GM23338 (cell line): Measurements from ENCODE around the gene RIMS4. TPM values are rescaled to one million over a fixed set of nuclear protein-coding genes. Genes with fewer than 3 reads are reported as not detected.

Source experiments
- ATAC-seq: fragments of 200-7000 bp; cut with Tn5 transposase; 3 replicates; pipeline ENCODE4 v1.9.1; 2020
- DNase-seq: peaks from one replicate; pipeline ENCODE4 v3.0.0-alpha.2; 2015; ENCODE audit warnings: low spot score
- H2AFZ ChIP-seq: fragments of 200-600 bp; sonication (generic); 2 replicates; pipeline ENCODE4 v1.8.0; 2016; ENCODE audit warnings: antibody characterized with exemption, mild to moderate bottlenecking, moderate library complexity
- H3F3A ChIP-seq: fragments of 200-600 bp; sonication (generic); replicated peaks from 2 replicates; pipeline ENCODE4 v1.8.0; 2017; ENCODE audit warnings: antibody characterized with exemption, mixed run types, low read depth
- H3K27ac ChIP-seq: fragments of 200-600 bp; sonication (generic); 2 replicates; pipeline ENCODE4 v1.6.1; 2016; ENCODE audit warnings: low read depth
- H3K27me3 ChIP-seq: fragments of 200-600 bp; sonication (generic); 2 replicates; pipeline ENCODE4 v1.8.0; 2016; ENCODE audit warnings: mild to moderate bottlenecking, mixed run types, moderate library complexity; ENCODE audit not compliant: insufficient read depth
- H3K36me3 ChIP-seq: fragments of 200-600 bp; sonication (generic); 2 replicates; pipeline ENCODE4 v1.8.0; 2016; ENCODE audit warnings: mild to moderate bottlenecking; ENCODE audit not compliant: insufficient read depth
- H3K4me1 ChIP-seq: fragments of 200-600 bp; sonication (generic); 2 replicates; pipeline ENCODE4 v1.8.0; 2016; ENCODE audit warnings: mild to moderate bottlenecking, moderate library complexity; ENCODE audit not compliant: insufficient read depth
- H3K4me2 ChIP-seq: fragments of 200-600 bp; sonication (generic); 2 replicates; pipeline ENCODE4 v1.7.1; 2017; ENCODE audit warnings: mixed run types
- H3K4me3 ChIP-seq: fragments of 200-600 bp; sonication (generic); 2 replicates; pipeline ENCODE4 v1.6.1; 2016; ENCODE audit warnings: mixed run types
- H3K79me2 ChIP-seq: fragments of 200-600 bp; sonication (generic); replicated peaks from 2 replicates; pipeline ENCODE4 v1.8.0; 2017; ENCODE audit warnings: mild to moderate bottlenecking; ENCODE audit not compliant: insufficient read depth
- H3K9me2 ChIP-seq: fragments of 200-600 bp; sonication (generic); 2 replicates; pipeline ENCODE4 v1.8.0; 2017; ENCODE audit not compliant: insufficient read depth
- H4K20me1 ChIP-seq: fragments of 200-600 bp; sonication (generic); replicated peaks from 2 replicates; pipeline ENCODE4 v1.8.0; 2017; ENCODE audit warnings: mild to moderate bottlenecking; ENCODE audit not compliant: insufficient read depth
- H3K27ac Mint-ChIP-seq: 2 replicates; pipeline ENCODE4 v1.8.0; 2020; ENCODE audit warnings: inconsistent platforms, mild to moderate bottlenecking, moderate library complexity, mixed read lengths
- H3K27me3 Mint-ChIP-seq: 3 replicates; pipeline ENCODE4 v1.8.0; 2022; ENCODE audit warnings: low read depth, mild to moderate bottlenecking, moderate library complexity, mixed read lengths, inconsistent platforms; ENCODE audit not compliant: insufficient read depth, poor library complexity
- H3K36me3 Mint-ChIP-seq: 3 replicates; pipeline ENCODE4 v1.8.0; 2021; ENCODE audit warnings: low read depth, mild to moderate bottlenecking, inconsistent platforms, moderate library complexity, mixed read lengths
- H3K4me1 Mint-ChIP-seq: 3 replicates; pipeline ENCODE4 v1.8.0; 2020; ENCODE audit warnings: mild to moderate bottlenecking, inconsistent platforms, mixed read lengths
- H3K4me3 Mint-ChIP-seq: 3 replicates; pipeline ENCODE4 v1.8.0; 2021; ENCODE audit warnings: moderate library complexity, mild to moderate bottlenecking, inconsistent platforms, mixed read lengths
- H3K9me3 Mint-ChIP-seq: 3 replicates; pipeline ENCODE4 v1.8.0; 2020; ENCODE audit warnings: moderate library complexity, mild to moderate bottlenecking, inconsistent platforms, mixed read lengths
- CREB1 ChIP-seq: fragments of 250-450 bp; sonication (Bioruptor Pico); IDR thresholded peaks from 2 replicates; pipeline ENCODE4 v1.5.0; 2020; ENCODE audit warnings: low read depth, mild to moderate bottlenecking, moderate library complexity
- EZH2 ChIP-seq: fragments of 200-600 bp; sonication (generic); IDR thresholded peaks from one replicate; pipeline ENCODE4 v1.8.0; 2017; ENCODE audit warnings: antibody characterized with exemption, mild to moderate bottlenecking, low read depth; ENCODE audit not compliant: unreplicated experiment
- EZH2phosphoT487 ChIP-seq: fragments of 200-600 bp; sonication (generic); IDR thresholded peaks from one replicate; pipeline ENCODE4 v1.8.1; 2018; ENCODE audit warnings: antibody characterized with exemption; ENCODE audit not compliant: unreplicated experiment
- JUNB ChIP-seq: IDR thresholded peaks from one replicate; pipeline ENCODE4 v1.6.1; 2016; ENCODE audit warnings: antibody characterized with exemption; ENCODE audit not compliant: unreplicated experiment
- NANOG ChIP-seq: IDR thresholded peaks from 2 replicates; pipeline ENCODE4 v1.6.1; 2016; ENCODE audit warnings: antibody characterized with exemption, borderline replicate concordance
- POLR2AphosphoS5 ChIP-seq: IDR thresholded peaks from 2 replicates; pipeline ENCODE4 v1.6.1; 2016; ENCODE audit warnings: antibody characterized with exemption, low read depth
- STAT1 ChIP-seq: IDR thresholded peaks from one replicate; pipeline ENCODE4 v1.6.1; 2016; ENCODE audit warnings: antibody characterized with exemption; ENCODE audit not compliant: unreplicated experiment
- ZNF114 ChIP-seq: fragments of 250-450 bp; sonication (Bioruptor Pico); IDR thresholded peaks from 2 replicates; pipeline ENCODE4 v1.5.0; 2020; ENCODE audit warnings: mild to moderate bottlenecking, moderate library complexity
- ZNF331 ChIP-seq: fragments of 250-450 bp; sonication (Bioruptor Pico); IDR thresholded peaks from 2 replicates; pipeline ENCODE4 v1.5.0; 2020; ENCODE audit warnings: low read depth, mild to moderate bottlenecking, moderate library complexity
- polyA plus RNA-seq: library from polyadenylated mRNA; unstranded; fragments of >200 nt; fragmentation: Nextera tagmentation; extraction: Ambion mirVana; gene quantifications from 2 replicates; pipeline ENCODE4 v1.2.1, GENCODE V29; 2016
- total RNA-seq: library from RNA; depleted of rRNA; stranded (reverse); fragments of >200 nt; shearing (Covaris generic); gene quantifications from 2 replicates; pipeline ENCODE4 v1.2.3, GENCODE V29; 2014
- TF ChIP-seq, protein P1 (sequence below): fragments of 250-450 bp; sonication (Bioruptor Pico); IDR thresholded peaks from 2 replicates; pipeline ENCODE4 v1.5.0; 2020; ENCODE audit warnings: mild to moderate bottlenecking, moderate library complexity
- TF ChIP-seq, protein P2 (sequence below): IDR thresholded peaks from 2 replicates; pipeline ENCODE4 v1.6.1; 2016; ENCODE audit warnings: antibody characterized with exemption
- TF ChIP-seq, protein P3 (sequence below), 2 experiments: fragments of 200-600 bp in 1 of 2; sonication (generic) in 1 of 2; conservative IDR thresholded peaks; 2 replicates each; pipeline versions ENCODE4 v1.5.1 to v1.6.1; 2016 to 2017; ENCODE audit warnings: antibody characterized with exemption in 2 of 2, low read depth in 2 of 2, mild to moderate bottlenecking in 2 of 2, moderate library complexity in 1 of 2
- TF ChIP-seq, protein P4 (sequence below): IDR thresholded peaks from one replicate; pipeline ENCODE4 v1.6.1; 2018; ENCODE audit warnings: antibody characterized with exemption; ENCODE audit not compliant: unreplicated experiment

The RIMS4 gene
- total and polyA plus RNA-seq, 2 experiments from 2014 or later, result 3.5 to 39.7 TPM

DNA sequence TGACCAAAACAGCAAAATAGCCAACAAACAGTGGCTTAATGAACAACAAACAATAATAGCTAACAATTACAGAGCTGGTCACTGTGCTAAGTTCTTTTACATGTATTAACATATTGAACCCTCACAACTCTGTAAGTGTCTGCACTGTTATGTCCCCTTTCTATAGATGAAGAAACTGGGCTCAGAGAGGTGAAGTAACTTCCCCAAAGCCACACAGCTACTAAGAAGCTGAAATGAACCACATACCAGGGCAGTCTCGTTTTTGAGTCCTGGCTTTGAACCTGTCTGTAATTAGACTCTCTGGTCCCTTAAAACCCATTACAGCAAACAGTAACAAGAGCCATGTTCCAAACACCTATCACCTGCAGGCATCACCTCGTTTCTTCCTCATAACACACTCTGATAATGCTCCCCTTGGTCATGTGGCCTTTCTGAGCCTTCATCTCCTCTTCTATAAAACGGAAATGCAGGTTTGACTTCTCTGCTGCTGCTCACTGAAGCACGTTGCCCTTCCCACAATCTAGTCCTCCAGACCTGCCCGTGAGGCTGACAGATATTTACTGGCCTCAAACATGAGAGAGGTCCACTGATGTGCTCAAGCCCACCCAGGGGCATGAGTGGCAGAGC lies 41.4 kb downstream of the RIMS4 start:
- H3F3A ChIP-seq, result no peaks in the 10 kb centered on the region
- H3K27me3 ChIP-seq, result no peaks in the 10 kb centered on the region
- peaks cover 3% of the 10 kb centered on the region; the same call in 1 of the 3 replicates for H3K36me3 Mint-ChIP-seq
- no peak for TF ChIP-seq ZNF114 (CRISPR knock-in tag)
- no peak for TF ChIP-seq EZH2
- TF ChIP-seq, protein P1, sequence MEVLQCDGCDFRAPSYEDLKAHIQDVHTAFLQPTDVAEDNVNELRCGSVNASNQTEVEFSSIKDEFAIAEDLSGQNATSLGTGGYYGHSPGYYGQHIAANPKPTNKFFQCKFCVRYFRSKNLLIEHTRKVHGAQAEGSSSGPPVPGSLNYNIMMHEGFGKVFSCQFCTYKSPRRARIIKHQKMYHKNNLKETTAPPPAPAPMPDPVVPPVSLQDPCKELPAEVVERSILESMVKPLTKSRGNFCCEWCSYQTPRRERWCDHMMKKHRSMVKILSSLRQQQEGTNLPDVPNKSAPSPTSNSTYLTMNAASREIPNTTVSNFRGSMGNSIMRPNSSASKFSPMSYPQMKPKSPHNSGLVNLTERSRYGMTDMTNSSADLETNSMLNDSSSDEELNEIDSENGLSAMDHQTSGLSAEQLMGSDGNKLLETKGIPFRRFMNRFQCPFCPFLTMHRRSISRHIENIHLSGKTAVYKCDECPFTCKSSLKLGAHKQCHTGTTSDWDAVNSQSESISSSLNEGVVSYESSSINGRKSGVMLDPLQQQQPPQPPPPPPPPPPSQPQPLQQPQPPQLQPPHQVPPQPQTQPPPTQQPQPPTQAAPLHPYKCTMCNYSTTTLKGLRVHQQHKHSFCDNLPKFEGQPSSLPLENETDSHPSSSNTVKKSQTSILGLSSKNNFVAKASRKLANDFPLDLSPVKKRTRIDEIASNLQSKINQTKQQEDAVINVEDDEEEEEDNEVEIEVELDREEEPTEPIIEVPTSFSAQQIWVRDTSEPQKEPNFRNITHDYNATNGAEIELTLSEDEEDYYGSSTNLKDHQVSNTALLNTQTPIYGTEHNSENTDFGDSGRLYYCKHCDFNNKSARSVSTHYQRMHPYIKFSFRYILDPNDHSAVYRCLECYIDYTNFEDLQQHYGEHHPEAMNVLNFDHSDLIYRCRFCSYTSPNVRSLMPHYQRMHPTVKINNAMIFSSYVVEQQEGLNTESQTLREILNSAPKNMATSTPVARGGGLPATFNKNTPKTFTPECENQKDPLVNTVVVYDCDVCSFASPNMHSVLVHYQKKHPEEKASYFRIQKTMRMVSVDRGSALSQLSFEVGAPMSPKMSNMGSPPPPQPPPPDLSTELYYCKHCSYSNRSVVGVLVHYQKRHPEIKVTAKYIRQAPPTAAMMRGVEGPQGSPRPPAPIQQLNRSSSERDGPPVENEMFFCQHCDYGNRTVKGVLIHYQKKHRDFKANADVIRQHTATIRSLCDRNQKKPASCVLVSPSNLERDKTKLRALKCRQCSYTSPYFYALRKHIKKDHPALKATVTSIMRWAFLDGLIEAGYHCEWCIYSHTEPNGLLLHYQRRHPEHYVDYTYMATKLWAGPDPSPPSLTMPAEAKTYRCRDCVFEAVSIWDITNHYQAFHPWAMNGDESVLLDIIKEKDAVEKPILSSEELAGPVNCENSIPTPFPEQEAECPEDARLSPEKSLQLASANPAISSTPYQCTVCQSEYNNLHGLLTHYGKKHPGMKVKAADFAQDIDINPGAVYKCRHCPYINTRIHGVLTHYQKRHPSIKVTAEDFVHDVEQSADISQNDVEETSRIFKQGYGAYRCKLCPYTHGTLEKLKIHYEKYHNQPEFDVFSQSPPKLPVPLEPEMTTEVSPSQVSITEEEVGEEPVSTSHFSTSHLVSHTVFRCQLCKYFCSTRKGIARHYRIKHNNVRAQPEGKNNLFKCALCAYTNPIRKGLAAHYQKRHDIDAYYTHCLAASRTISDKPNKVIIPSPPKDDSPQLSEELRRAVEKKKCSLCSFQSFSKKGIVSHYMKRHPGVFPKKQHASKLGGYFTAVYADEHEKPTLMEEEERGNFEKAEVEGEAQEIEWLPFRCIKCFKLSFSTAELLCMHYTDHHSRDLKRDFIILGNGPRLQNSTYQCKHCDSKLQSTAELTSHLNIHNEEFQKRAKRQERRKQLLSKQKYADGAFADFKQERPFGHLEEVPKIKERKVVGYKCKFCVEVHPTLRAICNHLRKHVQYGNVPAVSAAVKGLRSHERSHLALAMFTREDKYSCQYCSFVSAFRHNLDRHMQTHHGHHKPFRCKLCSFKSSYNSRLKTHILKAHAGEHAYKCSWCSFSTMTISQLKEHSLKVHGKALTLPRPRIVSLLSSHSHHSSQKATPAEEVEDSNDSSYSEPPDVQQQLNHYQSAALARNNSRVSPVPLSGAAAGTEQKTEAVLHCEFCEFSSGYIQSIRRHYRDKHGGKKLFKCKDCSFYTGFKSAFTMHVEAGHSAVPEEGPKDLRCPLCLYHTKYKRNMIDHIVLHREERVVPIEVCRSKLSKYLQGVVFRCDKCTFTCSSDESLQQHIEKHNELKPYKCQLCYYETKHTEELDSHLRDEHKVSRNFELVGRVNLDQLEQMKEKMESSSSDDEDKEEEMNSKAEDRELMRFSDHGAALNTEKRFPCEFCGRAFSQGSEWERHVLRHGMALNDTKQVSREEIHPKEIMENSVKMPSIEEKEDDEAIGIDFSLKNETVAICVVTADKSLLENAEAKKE (CRISPR knock-in tag), result no peak
- no peak for TF ChIP-seq POLR2AphosphoS5
- TF ChIP-seq STAT1, result no peak
- no peak for TF ChIP-seq NANOG
- no peak for TF ChIP-seq CREB1 (CRISPR knock-in tag)
- TF ChIP-seq, protein P2, sequence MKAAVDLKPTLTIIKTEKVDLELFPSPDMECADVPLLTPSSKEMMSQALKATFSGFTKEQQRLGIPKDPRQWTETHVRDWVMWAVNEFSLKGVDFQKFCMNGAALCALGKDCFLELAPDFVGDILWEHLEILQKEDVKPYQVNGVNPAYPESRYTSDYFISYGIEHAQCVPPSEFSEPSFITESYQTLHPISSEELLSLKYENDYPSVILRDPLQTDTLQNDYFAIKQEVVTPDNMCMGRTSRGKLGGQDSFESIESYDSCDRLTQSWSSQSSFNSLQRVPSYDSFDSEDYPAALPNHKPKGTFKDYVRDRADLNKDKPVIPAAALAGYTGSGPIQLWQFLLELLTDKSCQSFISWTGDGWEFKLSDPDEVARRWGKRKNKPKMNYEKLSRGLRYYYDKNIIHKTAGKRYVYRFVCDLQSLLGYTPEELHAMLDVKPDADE, result no peak
- TF ChIP-seq, protein P3, sequence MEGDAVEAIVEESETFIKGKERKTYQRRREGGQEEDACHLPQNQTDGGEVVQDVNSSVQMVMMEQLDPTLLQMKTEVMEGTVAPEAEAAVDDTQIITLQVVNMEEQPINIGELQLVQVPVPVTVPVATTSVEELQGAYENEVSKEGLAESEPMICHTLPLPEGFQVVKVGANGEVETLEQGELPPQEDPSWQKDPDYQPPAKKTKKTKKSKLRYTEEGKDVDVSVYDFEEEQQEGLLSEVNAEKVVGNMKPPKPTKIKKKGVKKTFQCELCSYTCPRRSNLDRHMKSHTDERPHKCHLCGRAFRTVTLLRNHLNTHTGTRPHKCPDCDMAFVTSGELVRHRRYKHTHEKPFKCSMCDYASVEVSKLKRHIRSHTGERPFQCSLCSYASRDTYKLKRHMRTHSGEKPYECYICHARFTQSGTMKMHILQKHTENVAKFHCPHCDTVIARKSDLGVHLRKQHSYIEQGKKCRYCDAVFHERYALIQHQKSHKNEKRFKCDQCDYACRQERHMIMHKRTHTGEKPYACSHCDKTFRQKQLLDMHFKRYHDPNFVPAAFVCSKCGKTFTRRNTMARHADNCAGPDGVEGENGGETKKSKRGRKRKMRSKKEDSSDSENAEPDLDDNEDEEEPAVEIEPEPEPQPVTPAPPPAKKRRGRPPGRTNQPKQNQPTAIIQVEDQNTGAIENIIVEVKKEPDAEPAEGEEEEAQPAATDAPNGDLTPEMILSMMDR (conservative IDR thresholded peaks at IDR 0.05; ENCODE audit: low read depth in 2 of 2), result no peak
- no peak for TF ChIP-seq ZNF331
- no peak for TF ChIP-seq EZH2phosphoT487
- TF ChIP-seq JUNB, result no peak
- TF ChIP-seq, protein P4, sequence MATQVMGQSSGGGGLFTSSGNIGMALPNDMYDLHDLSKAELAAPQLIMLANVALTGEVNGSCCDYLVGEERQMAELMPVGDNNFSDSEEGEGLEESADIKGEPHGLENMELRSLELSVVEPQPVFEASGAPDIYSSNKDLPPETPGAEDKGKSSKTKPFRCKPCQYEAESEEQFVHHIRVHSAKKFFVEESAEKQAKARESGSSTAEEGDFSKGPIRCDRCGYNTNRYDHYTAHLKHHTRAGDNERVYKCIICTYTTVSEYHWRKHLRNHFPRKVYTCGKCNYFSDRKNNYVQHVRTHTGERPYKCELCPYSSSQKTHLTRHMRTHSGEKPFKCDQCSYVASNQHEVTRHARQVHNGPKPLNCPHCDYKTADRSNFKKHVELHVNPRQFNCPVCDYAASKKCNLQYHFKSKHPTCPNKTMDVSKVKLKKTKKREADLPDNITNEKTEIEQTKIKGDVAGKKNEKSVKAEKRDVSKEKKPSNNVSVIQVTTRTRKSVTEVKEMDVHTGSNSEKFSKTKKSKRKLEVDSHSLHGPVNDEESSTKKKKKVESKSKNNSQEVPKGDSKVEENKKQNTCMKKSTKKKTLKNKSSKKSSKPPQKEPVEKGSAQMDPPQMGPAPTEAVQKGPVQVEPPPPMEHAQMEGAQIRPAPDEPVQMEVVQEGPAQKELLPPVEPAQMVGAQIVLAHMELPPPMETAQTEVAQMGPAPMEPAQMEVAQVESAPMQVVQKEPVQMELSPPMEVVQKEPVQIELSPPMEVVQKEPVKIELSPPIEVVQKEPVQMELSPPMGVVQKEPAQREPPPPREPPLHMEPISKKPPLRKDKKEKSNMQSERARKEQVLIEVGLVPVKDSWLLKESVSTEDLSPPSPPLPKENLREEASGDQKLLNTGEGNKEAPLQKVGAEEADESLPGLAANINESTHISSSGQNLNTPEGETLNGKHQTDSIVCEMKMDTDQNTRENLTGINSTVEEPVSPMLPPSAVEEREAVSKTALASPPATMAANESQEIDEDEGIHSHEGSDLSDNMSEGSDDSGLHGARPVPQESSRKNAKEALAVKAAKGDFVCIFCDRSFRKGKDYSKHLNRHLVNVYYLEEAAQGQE, result no peak
- no peak overlapping the region for H3K4me3 ChIP-seq
- DNase-seq, result no peak
- no peaks in the 10 kb centered on the region for H3K9me3 Mint-ChIP-seq
- H3K27ac ChIP-seq, result no peak overlapping the region
- H4K20me1 ChIP-seq, result no peaks in the 10 kb centered on the region; the same call in 1 of the 2 replicates
- H3K27me3 Mint-ChIP-seq, result no peaks in the 10 kb centered on the region
- no peak overlapping the region for H3K27ac Mint-ChIP-seq
- no peaks in the 10 kb centered on the region for H3K9me2 ChIP-seq
- no peaks in the 10 kb centered on the region for H3K79me2 ChIP-seq
- H3K4me1 ChIP-seq, result no peaks in the 10 kb centered on the region
- H3K4me1 Mint-ChIP-seq, result peaks cover 4% of the 10 kb centered on the region; the same call in 1 of the 3 replicates
- no peaks in the 10 kb centered on the region for H3K36me3 ChIP-seq
- no peak overlapping the region for H2AFZ ChIP-seq
- ATAC-seq, result no peak
- no peak overlapping the region for H3K4me3 Mint-ChIP-seq
- no peak overlapping the region for H3K4me2 ChIP-seq
